Mucosa of rectum (tissue), 2 donors: ENCODE data around the gene MRPS22.

Source experiments
- H3K27ac ChIP-seq, 2 donors: one replicate each; pipeline ENCODE4 v1.7.0; 2013; ENCODE audit warnings: inconsistent platforms in 2 of 2, low read depth in 2 of 2, low read length in 2 of 2
- H3K27me3 ChIP-seq, 2 donors: one replicate each; pipeline ENCODE4 v1.7.0; 2013; ENCODE audit warnings: low read length in 2 of 2; ENCODE audit not compliant: control insufficient read depth in 2 of 2, insufficient read depth in 2 of 2
- H3K36me3 ChIP-seq, 2 donors: one replicate each; pipeline ENCODE4 v1.7.0; 2013; ENCODE audit warnings: low read length in 2 of 2; ENCODE audit not compliant: control insufficient read depth in 2 of 2, insufficient read depth in 2 of 2
- H3K4me1 ChIP-seq, 2 donors: one replicate each; pipeline ENCODE4 v1.7.0; 2013; ENCODE audit warnings: low read length in 2 of 2, mild to moderate bottlenecking in 1 of 2; ENCODE audit not compliant: control insufficient read depth in 2 of 2, insufficient read depth in 2 of 2
- H3K4me3 ChIP-seq, 2 donors: one replicate each; pipeline ENCODE4 v1.7.0; 2013; ENCODE audit warnings: low read length in 2 of 2
- H3K9ac ChIP-seq, 2 donors: one replicate each; pipeline ENCODE4 v1.7.0; 2013; ENCODE audit warnings: low read length in 2 of 2, low read depth in 1 of 2, mild to moderate bottlenecking in 1 of 2
- H3K9me3 ChIP-seq, 2 donors: one replicate each; pipeline ENCODE4 v1.7.0; 2013; ENCODE audit warnings: low read length in 2 of 2; ENCODE audit not compliant: control insufficient read depth in 2 of 2
- donor health status: healthy.
- donor health status: Normal muscosa, but diverticular disease.

The MRPS22 gene

DNA sequence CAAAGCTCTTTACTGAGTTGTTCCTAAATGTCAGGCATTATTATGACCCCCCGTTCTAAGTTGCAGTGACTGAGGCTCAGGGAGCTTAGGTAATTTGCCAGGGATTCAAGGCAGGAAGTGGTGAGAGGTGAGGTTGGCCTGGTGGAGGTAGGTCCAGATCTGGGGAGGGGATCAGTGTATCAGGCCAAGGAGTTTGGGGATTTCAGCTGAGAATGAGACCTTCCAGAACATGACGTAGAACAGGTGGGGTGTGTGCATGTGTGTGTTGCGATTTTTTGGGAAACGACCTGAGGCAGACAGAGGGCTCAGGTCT lies 41.1 kb upstream of the MRPS22 start:
- H3K9me3 ChIP-seq: no peaks in the 10 kb centered on the region
- no peaks in the 10 kb centered on the region for H3K4me1 ChIP-seq
- H3K36me3 ChIP-seq: no peaks in the 10 kb centered on the region
- no peak overlapping the region for H3K9ac ChIP-seq
- H3K27ac ChIP-seq: no peak overlapping the region
- H3K4me3 ChIP-seq: no peak overlapping the region
- no peaks in the 10 kb centered on the region for H3K27me3 ChIP-seq

DNA sequence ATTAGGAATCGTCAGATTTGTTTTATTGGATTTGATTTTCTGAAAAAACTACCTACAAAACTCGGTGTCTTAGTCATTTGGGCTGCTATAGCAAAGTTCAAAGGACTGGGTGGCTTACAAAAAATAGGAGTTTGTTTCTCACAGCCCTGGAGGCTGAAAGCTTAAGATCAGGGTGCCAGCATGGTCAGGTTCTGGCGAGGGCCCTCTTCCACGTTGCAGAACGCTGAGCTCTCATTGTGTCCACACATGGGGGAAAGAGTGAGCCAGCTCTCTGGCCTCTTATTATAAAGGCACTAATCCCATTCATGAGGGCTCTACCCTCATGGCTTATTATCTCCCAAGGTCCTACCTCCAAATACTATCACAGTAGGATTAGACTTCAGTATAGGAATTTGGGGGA lies 40.6 kb upstream of the MRPS22 start:
- Histone ChIP-seq H3K27ac (no peak overlapping the region), H3K9me3 (no peaks in the 10 kb centered on the region), H3K4me3 (no peak overlapping the region), H3K27me3 (no peaks in the 10 kb centered on the region), H3K4me1 (no peaks in the 10 kb centered on the region), H3K9ac (no peak overlapping the region), H3K36me3 (no peaks in the 10 kb centered on the region)

DNA sequence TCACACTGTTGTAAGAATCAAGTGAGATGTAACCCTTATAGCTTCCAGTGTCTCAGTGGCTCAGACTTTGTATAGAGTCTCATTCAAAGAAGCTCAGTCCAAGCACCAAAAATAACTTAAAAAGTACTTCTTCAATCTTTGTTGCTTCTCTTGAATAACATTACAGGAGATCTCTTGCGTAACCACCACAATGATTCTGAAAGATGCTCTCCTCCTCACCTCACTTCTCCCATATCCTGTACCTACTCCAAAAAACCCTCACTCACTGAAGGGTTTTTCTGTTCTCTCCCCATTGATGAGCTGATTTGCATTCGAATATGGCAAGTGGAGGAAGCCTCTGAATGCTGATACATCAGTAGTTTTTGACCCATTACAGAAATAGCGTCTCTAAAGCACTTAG lies 39.4 kb upstream of the MRPS22 start:
- H3K27me3 ChIP-seq: no peaks in the 10 kb centered on the region
- H3K36me3 ChIP-seq: no peaks in the 10 kb centered on the region
- H3K4me1 ChIP-seq: no peaks in the 10 kb centered on the region
- no peak overlapping the region for H3K9ac ChIP-seq
- H3K9me3 ChIP-seq: no peaks in the 10 kb centered on the region
- H3K27ac ChIP-seq: no peak overlapping the region
- no peak overlapping the region for H3K4me3 ChIP-seq

DNA sequence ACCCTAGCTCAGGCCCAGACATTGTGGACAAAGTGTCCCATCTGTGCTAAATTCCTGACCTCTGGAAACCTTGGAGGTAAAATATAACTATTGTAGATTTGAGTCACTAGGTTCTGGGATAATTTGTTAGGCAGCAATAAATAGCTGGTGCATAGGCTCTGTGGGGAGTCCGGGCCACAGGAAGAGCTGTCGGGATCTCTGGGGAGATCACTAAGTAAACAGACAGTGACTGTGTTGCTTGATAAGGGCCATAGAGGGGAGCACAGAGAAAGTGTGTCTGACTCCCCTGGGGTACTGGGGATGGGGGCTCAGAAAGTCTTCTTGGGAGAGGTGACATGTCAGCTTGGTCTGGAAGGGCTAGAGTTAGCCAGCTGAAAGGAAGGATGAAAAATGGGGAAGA lies 37.7 kb upstream of the MRPS22 start:
- Histone ChIP-seq H3K4me1 (no peaks in the 10 kb centered on the region), H3K27me3 (no peaks in the 10 kb centered on the region), H3K9me3 (no peaks in the 10 kb centered on the region), H3K9ac (no peak overlapping the region), H3K27ac (no peak overlapping the region), H3K4me3 (no peak overlapping the region), H3K36me3 (no peaks in the 10 kb centered on the region)

DNA sequence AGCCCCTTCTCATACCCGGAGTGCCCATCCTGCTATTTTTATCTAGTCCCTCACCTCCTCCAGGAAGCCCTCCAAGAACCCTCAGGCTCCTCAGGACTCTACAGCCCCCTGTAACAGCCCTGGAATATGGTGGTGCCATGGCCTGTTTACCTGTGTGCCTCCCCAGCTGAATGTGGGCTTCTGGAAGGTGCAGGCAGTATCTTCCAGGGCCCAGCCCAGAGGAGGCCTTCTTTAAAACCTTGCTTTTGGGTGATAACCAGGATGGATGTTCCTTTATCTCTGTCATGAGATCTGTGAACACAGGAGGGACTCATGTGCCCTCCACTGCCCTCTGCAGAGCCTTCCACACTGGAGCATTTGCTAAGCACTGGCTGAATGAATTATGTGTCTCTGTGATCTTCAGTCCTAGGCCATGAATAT lies 36.7 kb upstream of the MRPS22 start:
- no peak overlapping the region for H3K4me3 ChIP-seq
- H3K4me1 ChIP-seq: no peaks in the 10 kb centered on the region
- no peaks in the 10 kb centered on the region for H3K36me3 ChIP-seq
- H3K27me3 ChIP-seq: no peaks in the 10 kb centered on the region
- H3K9ac ChIP-seq: no peak overlapping the region
- H3K27ac ChIP-seq: no peak overlapping the region
- H3K9me3 ChIP-seq: no peaks in the 10 kb centered on the region

DNA sequence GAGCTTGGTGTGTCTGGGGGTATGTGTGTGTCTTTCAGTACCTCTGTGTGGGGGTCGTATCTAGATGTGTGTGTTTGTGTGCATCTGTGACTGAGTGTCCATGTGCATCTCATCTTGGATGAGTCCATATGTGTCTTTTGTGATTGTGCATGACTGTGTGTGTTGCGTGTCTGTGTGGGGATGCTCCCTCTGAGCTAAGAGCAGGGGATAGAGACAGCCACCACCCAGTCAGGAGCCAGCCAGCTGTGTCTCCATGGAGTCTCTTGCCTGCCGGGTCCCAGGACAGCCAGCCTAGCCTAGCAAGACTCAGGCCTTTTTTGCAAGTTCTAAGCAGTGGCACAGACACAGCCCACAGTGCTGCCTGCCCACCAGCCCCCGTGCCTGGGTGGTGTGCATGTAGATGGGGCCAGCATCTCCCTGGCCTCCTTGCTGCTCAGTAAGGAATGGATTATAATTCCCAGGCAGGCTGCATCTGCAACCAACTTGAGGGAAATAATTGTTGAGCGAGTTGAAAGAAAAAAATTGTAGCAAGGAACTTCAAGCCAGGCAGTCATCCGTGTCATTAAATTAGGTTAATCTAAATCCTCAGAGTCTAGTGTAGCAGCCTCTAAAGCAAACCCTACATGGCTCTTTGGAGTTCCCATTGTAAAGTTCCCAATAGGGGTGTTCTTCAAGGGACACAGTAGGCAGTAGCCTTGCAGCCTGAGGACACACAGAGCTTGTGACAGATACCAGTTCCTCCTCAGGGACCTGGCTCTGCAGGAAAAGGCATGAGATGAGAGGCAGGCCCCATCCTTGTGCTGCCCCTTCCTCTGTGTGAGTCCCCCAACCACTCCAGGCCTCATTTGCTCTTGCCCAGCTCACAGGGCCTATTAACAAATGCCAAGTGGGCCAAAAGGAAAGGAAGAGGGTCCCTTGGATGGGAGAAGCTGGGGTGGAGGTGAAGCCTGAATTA lies 35.9 kb upstream of the MRPS22 start:
- no peaks in the 10 kb centered on the region for H3K4me1 ChIP-seq
- no peaks in the 10 kb centered on the region for H3K27me3 ChIP-seq
- H3K36me3 ChIP-seq: no peaks in the 10 kb centered on the region
- H3K27ac ChIP-seq: no peak overlapping the region
- no peak overlapping the region for H3K9ac ChIP-seq
- H3K4me3 ChIP-seq: no peak overlapping the region
- no peaks in the 10 kb centered on the region for H3K9me3 ChIP-seq

DNA sequence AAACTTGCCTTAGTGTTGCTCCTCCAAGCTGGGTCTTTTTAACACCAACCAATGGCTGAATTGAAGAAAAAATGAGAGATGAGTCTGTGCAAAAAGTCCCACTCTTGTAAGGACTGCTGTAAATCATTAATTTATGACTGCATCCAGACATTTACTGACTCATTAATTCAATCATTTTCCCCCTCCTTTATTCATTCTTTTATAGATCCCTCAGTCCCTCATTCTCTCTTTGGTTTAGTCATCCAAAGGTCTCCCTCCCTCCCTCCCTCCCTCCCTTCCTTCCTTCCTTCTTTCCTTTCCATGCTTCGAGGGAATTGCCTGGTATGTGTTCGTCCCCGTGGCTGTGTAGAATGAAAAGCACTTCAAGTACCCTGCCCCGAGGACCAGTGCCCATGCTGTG lies 35.3 kb upstream of the MRPS22 start:
- Histone ChIP-seq H3K9ac (no peak overlapping the region), H3K27me3 (no peaks in the 10 kb centered on the region), H3K4me3 (no peak overlapping the region), H3K36me3 (no peaks in the 10 kb centered on the region), H3K4me1 (no peaks in the 10 kb centered on the region), H3K27ac (no peak overlapping the region), H3K9me3 (no peaks in the 10 kb centered on the region)

DNA sequence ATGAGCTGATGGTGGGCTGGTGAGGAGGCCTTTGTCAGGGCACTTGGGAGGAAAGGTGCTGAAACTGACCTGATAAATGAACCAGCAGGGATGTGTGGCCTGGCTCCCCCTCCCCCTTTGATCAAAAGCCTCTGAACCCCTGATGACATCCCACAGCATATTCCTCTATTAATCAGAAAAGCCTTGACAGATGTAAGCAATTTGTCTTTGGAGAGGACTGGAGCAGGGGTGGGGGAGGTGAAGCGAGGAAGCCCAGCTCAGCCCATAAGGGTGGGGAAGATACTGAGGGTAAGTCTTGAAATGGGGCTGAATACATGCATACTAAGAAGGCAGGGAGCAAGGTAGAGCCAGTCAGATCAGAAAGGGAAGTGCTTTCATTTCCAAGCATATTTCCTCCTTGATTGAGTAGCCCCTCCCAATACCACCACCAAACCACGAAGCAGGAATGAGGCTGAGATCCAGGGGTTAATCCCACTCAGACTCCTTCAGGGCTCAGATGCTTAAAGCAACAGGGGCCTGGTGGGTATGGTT lies 34.7 kb upstream of the MRPS22 start:
- no peaks in the 10 kb centered on the region for H3K36me3 ChIP-seq
- no peak overlapping the region for H3K9ac ChIP-seq
- H3K4me1 ChIP-seq: no peaks in the 10 kb centered on the region
- no peaks in the 10 kb centered on the region for H3K27me3 ChIP-seq
- no peaks in the 10 kb centered on the region for H3K9me3 ChIP-seq
- H3K27ac ChIP-seq: no peak overlapping the region
- H3K4me3 ChIP-seq: no peak overlapping the region

DNA sequence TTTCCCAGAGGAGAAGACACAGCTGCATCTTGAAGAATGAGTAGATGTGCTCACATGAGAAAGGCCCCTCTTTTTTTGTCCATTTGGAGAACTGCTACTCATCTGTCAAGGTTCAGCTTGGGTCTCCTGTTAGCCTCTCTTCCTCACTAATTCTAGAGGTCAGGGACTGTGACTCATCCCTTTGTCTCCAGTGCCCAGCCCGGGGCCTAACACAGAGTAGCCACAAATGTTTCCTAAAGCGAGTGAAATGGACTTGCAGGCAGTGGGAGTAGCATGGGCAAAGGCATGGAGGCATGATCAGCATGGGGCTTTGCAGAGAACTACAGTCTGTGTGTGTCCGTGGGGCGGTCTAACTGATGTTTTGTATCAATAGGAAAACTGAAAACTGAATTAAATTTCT lies 33.9 kb upstream of the MRPS22 start:
- Histone ChIP-seq H3K9me3 (no peaks in the 10 kb centered on the region), H3K27me3 (peaks cover 0 to 4% of the 10 kb centered on the region in 2 donors), H3K36me3 (no peaks in the 10 kb centered on the region), H3K27ac (no peak overlapping the region), H3K4me1 (no peaks in the 10 kb centered on the region), H3K4me3 (no peak overlapping the region), H3K9ac (no peak overlapping the region)

DNA sequence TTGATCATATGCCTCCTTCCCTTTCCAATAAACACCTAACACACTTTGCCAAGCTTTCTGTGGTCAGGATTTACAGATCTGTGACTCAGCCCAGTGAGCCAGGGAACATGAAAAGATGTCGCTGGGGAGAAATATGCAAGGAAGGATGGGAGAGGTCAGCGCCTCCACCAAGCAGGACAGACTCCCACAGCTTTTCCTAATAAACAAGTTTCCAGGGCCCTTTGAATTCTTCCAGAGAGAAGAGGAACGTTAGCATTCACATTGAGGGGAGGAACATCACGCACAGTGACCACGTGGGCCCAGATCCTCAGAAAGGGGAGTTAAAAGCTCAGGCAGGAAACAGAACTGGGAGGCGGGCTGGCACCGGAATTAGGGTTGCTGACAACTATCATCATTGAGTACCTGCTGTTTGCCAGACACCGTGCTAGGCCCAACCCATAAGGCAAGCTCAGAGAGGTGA lies 33.3 kb upstream of the MRPS22 start:
- no peaks in the 10 kb centered on the region for H3K36me3 ChIP-seq
- H3K27me3 ChIP-seq: peaks cover 0 to 5% of the 10 kb centered on the region in 2 donors
- no peak overlapping the region for H3K4me3 ChIP-seq
- H3K4me1 ChIP-seq: no peaks in the 10 kb centered on the region
- no peak overlapping the region for H3K27ac ChIP-seq
- H3K9me3 ChIP-seq: no peaks in the 10 kb centered on the region
- H3K9ac ChIP-seq: no peak overlapping the region
